H9 (cell line): ENCODE data around the gene FXYD6. TPM values are rescaled to one million over a fixed set of nuclear protein-coding genes. Genes with fewer than 3 reads are reported as not detected.

Source experiments
- DNase-seq: peaks from one replicate; pipeline ENCODE4 v3.0.0-alpha.2; 2017
- H2AFZ ChIP-seq: one replicate; pipeline ENCODE4 v1.6.1; 2013; ENCODE audit warnings: mild to moderate bottlenecking, low read length, control low read depth, moderate library complexity
- H2AK5ac ChIP-seq: 2 replicates; pipeline ENCODE4 v1.6.1; 2013; ENCODE audit warnings: low read length, control low read depth, mixed read lengths; ENCODE audit not compliant: insufficient read length
- H2BK120ac ChIP-seq: one replicate; pipeline ENCODE4 v1.6.1; 2013; ENCODE audit warnings: low read depth, mild to moderate bottlenecking, low read length, control low read depth, inconsistent platforms; ENCODE audit not compliant: poor library complexity, severe bottlenecking
- H2BK12ac ChIP-seq: 2 replicates; pipeline ENCODE4 v1.6.1; 2013; ENCODE audit warnings: low read length, control low read depth, mixed read lengths, low read depth; ENCODE audit not compliant: insufficient read length
- H2BK15ac ChIP-seq: 2 replicates; pipeline ENCODE4 v1.6.1; 2013; ENCODE audit warnings: low read depth, low read length, control low read depth
- H2BK20ac ChIP-seq: one replicate; pipeline ENCODE4 v1.6.1; 2013; ENCODE audit warnings: low read depth, mild to moderate bottlenecking, low read length, control low read depth, inconsistent platforms; ENCODE audit not compliant: poor library complexity, severe bottlenecking
- H2BK5ac ChIP-seq: 2 replicates; pipeline ENCODE4 v1.6.1; 2013; ENCODE audit warnings: low read length, control low read depth, mixed read lengths; ENCODE audit not compliant: insufficient read length
- H3K14ac ChIP-seq: 2 replicates; pipeline ENCODE4 v1.6.1; 2013; ENCODE audit warnings: low read length, control low read depth; ENCODE audit not compliant: insufficient read depth
- H3K18ac ChIP-seq: 2 replicates; pipeline ENCODE4 v1.6.1; 2013; ENCODE audit warnings: low read depth, mild to moderate bottlenecking, mixed read lengths, low read length, control low read depth; ENCODE audit not compliant: insufficient read length
- H3K23ac ChIP-seq: 2 replicates; pipeline ENCODE4 v1.6.1; 2013; ENCODE audit warnings: low read length, control low read depth, mixed read lengths, low read depth; ENCODE audit not compliant: insufficient read length
- H3K23me2 ChIP-seq: 2 replicates; pipeline ENCODE4 v1.6.1; 2013; ENCODE audit warnings: low read depth, mild to moderate bottlenecking, mixed read lengths, low read length, control low read depth; ENCODE audit not compliant: insufficient read length, poor library complexity, severe bottlenecking
- H3K27ac ChIP-seq: 2 replicates; pipeline ENCODE4 v1.5.1; 2013; ENCODE audit warnings: low read length, control low read depth, mixed read lengths, low read depth; ENCODE audit not compliant: insufficient read length
- H3K27me3 ChIP-seq: 2 replicates; pipeline ENCODE4 v1.6.1; 2013; ENCODE audit warnings: low read length, control low read depth, inconsistent platforms; ENCODE audit not compliant: insufficient read depth
- H3K4ac ChIP-seq: 2 replicates; pipeline ENCODE4 v1.6.1; 2013; ENCODE audit warnings: low read depth, mild to moderate bottlenecking, control low read depth, inconsistent platforms, low read length, moderate library complexity
- H3K4me1 ChIP-seq: 2 replicates; pipeline ENCODE4 v1.6.1; 2013; ENCODE audit warnings: low read length, control low read depth, inconsistent platforms; ENCODE audit not compliant: insufficient read depth
- H3K4me2 ChIP-seq: 2 replicates; pipeline ENCODE4 v1.6.1; 2013; ENCODE audit warnings: low read length, control low read depth, mixed read lengths; ENCODE audit not compliant: insufficient read length, insufficient read depth
- H3K56ac ChIP-seq: 2 replicates; pipeline ENCODE4 v1.6.1; 2013; ENCODE audit warnings: low read depth, mild to moderate bottlenecking, mixed read lengths, low read length, control low read depth; ENCODE audit not compliant: insufficient read length
- H3K79me1 ChIP-seq: 2 replicates; pipeline ENCODE4 v1.6.1; 2013; ENCODE audit warnings: low read depth, mild to moderate bottlenecking, moderate library complexity, low read length, control low read depth, inconsistent platforms; ENCODE audit not compliant: insufficient read depth, poor library complexity, severe bottlenecking
- H3K79me2 ChIP-seq: 2 replicates; pipeline ENCODE4 v1.6.1; 2013; ENCODE audit warnings: low read length, control low read depth, inconsistent platforms; ENCODE audit not compliant: insufficient read depth
- H3K9ac ChIP-seq: 2 replicates; pipeline ENCODE4 v1.6.1; 2013; ENCODE audit warnings: low read length, control low read depth, mixed read lengths; ENCODE audit not compliant: insufficient read length; ENCODE audit errors: extremely low read depth
- H3K9me3 ChIP-seq: one replicate; pipeline ENCODE4 v1.6.1; 2013; ENCODE audit warnings: low read depth, low read length, inconsistent platforms; ENCODE audit not compliant: control insufficient read depth
- H3T11ph ChIP-seq: one replicate; pipeline ENCODE4 v1.6.1; 2013; ENCODE audit warnings: mild to moderate bottlenecking, low read length, control low read depth, inconsistent platforms
- H4K20me1 ChIP-seq: one replicate; pipeline ENCODE4 v1.6.1; 2013; ENCODE audit not compliant: control insufficient read depth, insufficient read length, insufficient read depth
- H4K5ac ChIP-seq: 2 replicates; pipeline ENCODE4 v1.6.1; 2013; ENCODE audit warnings: low read depth, mild to moderate bottlenecking, mixed read lengths, low read length, control low read depth; ENCODE audit not compliant: insufficient read length
- H4K8ac ChIP-seq: replicated peaks from 2 replicates; pipeline ENCODE4 v1.6.1; 2013; ENCODE audit warnings: low read length, control low read depth, mixed read lengths, low read depth; ENCODE audit not compliant: insufficient read length
- H4K91ac ChIP-seq: 2 replicates; pipeline ENCODE4 v1.6.1; 2013; ENCODE audit warnings: low read depth, mild to moderate bottlenecking, moderate library complexity, mixed read lengths, low read length, control low read depth; ENCODE audit not compliant: insufficient read length
- H3K27ac Mint-ChIP-seq, 3 experiments: 2 replicates in 2 of 3; 3 replicates in 1 of 3; pipeline ENCODE4 v1.8.0; 2020 to 2021; ENCODE audit warnings: mixed read lengths in 3 of 3, mild to moderate bottlenecking in 1 of 3, moderate library complexity in 1 of 3
- H3K27me3 Mint-ChIP-seq: 2 replicates; pipeline ENCODE4 v1.8.0; 2021; ENCODE audit warnings: low read depth, mild to moderate bottlenecking, moderate library complexity, mixed read lengths
- H3K36me3 Mint-ChIP-seq, 3 experiments: 2 replicates in 2 of 3; 3 replicates in 1 of 3; pipeline ENCODE4 v1.8.0; 2020 to 2021; ENCODE audit warnings: low read depth in 3 of 3, mixed read lengths in 3 of 3; ENCODE audit not compliant: insufficient read depth in 1 of 3
- H3K4me1 Mint-ChIP-seq, 2 experiments: 2 replicates each; pipeline ENCODE4 v1.8.0; 2020; ENCODE audit warnings: mixed read lengths in 2 of 2
- H3K4me3 Mint-ChIP-seq, 2 experiments: 2 replicates in 1 of 2; 3 replicates in 1 of 2; pipeline ENCODE4 v1.8.0; 2020 to 2021; ENCODE audit warnings: mild to moderate bottlenecking in 2 of 2, mixed read lengths in 2 of 2, moderate library complexity in 1 of 2
- H3K9me3 Mint-ChIP-seq, 2 experiments: 2 replicates in 1 of 2; 3 replicates in 1 of 2; pipeline ENCODE4 v1.8.0; 2020; ENCODE audit warnings: mild to moderate bottlenecking in 2 of 2, mixed read lengths in 2 of 2, moderate library complexity in 1 of 2
- CTCF ChIP-seq: fragments of 200-600 bp; sonication (generic); conservative IDR thresholded peaks from 3 replicates; pipeline ENCODE4 v1.8.0; 2021; ENCODE audit warnings: antibody characterized with exemption, mild to moderate bottlenecking
- WGBS: extraction: QIAGEN DNeasy Blood & Tissue Kit; methylation state at CpG from one replicate; pipeline ENCODE4 v1.1.7; 2013; ENCODE audit warnings: missing lambda C conversion rate, low lambda C conversion rate, mixed read lengths; ENCODE audit not compliant: insufficient read length; ENCODE audit errors: extremely low coverage; 5-methylcytosine and 5-hydroxymethylcytosine counted together
- total RNA-seq: library from RNA; stranded (reverse); gene quantifications from 2 replicates; pipeline ENCODE4 v1.2.1, GENCODE V29; 2021

The FXYD6 gene
- total RNA-seq, 1 experiment from 2014 or later, result 18.3 TPM

GRCh38 chr11:117919341-117919740 lies 42.9 kb upstream of the FXYD6 start:
- Histone ChIP-seq H3K9me3 (no peaks in the 10 kb centered on the region), H3K14ac (no peak overlapping the region), H4K20me1 (no peaks in the 10 kb centered on the region), H4K91ac (no peak overlapping the region), H2BK120ac (no peak overlapping the region), H3K4ac (no peak overlapping the region), H2BK5ac (no peak overlapping the region), H2BK20ac (no peak overlapping the region), H3K79me2 (no peaks in the 10 kb centered on the region), H2AK5ac (no peak overlapping the region), H4K5ac (no peak overlapping the region), H3T11ph (no peak overlapping the region), H3K4me1 (no peaks in the 10 kb centered on the region), H3K18ac (no peak overlapping the region), H3K9ac (no peak overlapping the region), H2BK15ac (no peak overlapping the region), H2BK12ac (no peak overlapping the region), H3K23ac (no peak overlapping the region), H3K27me3 (no peaks in the 10 kb centered on the region), H3K4me2 (no peak overlapping the region), H3K79me1 (no peaks in the 10 kb centered on the region), H3K27ac (no peak overlapping the region), H2AFZ (no peak overlapping the region), H3K56ac (no peak overlapping the region), H4K8ac (no peak overlapping the region), H3K23me2 (no peaks in the 10 kb centered on the region)
- Mint-ChIP-seq H3K4me3 (no peak overlapping the region), H3K36me3 (no peaks in the 10 kb centered on the region), H3K27ac (no peak overlapping the region), H3K9me3 (no peaks in the 10 kb centered on the region), H3K4me1 (peaks cover 0 to 7% of the 10 kb centered on the region in 2 experiments), H3K27me3 (peaks cover 13% of the 10 kb centered on the region)
- DNase-seq, result no peak
- TF ChIP-seq CTCF, result no peak
- no CpG with 5 or more reads among the region's 4 CpGs for WGBS
